GM21447 (cell line): ENCODE measurements around the gene ZNF414.
A peak's percentile ranks its signal among the peaks of the same experiment; 100 is the strongest.
"Not testable (repeated sequence)": the region's sequence is repeated elsewhere in the genome, so short reads cannot be mapped to it uniquely, and the experiment has no call there.

Source experiments
- ATAC-seq: cut with Tn5 transposase; IDR thresholded peaks from one replicate; pipeline ENCODE4 v1.9.1; 2021; ENCODE audit not compliant: unreplicated experiment

The ZNF414 gene, protein sequence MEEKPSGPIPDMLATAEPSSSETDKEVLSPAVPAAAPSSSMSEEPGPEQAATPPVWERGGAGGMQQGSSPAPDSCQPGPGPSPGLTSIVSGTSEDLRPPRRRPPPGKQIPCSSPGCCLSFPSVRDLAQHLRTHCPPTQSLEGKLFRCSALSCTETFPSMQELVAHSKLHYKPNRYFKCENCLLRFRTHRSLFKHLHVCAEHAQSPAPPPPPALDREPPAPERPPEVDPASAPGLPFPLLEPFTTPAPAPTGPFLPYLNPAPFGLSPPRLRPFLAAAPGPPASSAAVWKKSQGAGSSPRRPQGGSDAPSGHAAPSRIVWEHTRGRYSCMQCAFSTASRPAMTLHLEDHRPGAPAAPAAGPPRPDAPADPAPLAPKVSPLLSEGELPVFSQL

DNA sequence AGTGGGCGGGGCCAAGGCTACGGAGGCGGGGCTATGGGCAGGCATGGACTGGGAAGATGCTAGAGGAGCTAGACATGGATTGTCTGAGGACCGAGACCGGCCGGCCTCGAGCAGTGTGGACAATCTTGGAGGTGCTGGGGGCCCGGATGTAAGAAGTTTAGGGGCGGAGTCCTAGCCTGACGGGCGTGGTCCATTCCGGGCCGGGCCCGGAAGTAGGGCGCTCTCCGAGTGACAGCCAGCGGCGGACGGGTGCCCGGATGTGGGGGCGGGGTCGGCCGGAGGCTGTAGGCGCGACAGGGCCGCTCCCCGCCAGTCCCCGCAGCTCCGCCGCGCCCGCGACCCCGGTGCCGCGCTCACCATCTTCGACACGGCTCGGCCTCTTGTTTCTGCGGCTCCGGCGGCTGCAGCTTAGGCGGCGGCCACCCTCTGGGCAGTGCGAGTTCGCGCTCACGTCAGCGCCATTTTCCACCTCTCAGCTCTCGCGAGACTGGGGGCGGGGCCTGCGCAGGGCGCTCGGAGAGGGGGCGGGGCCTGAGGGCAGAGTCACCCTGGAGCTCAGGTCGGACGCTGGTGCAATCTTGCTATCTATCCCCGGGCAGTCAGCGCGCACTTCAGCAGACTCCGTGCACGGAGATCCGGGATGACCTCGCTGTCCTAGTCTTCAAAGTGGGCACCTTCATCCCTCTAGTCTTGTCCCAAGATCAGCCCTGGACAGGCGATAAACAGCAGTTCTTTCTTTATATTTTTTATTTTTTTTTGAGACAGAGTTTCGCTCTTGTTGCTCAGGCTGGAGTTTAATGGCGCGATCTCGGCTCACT lies at the start of gene ZNF414:
Gene ZNF414, minus strand, starts transcription at position 481 of the 818 bp plus-strand sequence. Its CDS starts 121 bp downstream, at position 360.
- ATAC-seq, result peak; percentile 89

DNA sequence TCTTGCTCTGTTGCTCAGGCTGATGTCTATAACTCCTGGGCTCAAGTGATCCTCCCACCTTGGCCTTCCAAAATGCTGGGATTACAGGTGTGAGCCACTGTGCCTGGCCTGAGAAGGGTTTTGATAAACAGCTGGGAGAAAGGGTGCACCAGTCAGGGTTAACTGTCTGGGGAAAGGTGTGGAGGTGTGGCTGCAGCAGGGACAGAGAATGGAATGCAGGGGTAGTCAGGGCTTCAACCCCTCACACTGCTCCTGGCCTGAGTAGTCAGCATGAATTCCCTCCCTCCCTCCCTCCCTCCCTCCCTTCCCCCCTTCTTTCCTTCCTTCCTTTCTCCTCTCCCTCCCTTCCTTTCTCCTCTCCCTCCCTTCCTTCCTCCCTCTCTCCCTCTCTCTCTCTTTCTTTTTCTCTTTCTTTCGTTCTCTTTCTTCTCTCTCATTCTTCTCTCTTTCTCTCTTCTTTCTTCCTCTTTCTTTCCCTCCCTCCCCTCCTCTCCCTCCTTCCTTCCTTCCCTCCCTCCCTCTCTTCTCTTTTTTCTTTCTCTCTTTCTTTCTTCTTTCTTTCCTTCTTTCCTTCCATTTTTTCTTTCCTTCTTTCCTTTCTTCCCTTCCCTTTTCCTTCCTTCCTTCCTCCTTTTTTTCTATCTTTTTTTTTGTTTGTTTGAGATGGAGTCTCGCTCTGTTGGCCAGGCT lies 47.3 kb upstream of the ZNF414 start:
- no peak for ATAC-seq

DNA sequence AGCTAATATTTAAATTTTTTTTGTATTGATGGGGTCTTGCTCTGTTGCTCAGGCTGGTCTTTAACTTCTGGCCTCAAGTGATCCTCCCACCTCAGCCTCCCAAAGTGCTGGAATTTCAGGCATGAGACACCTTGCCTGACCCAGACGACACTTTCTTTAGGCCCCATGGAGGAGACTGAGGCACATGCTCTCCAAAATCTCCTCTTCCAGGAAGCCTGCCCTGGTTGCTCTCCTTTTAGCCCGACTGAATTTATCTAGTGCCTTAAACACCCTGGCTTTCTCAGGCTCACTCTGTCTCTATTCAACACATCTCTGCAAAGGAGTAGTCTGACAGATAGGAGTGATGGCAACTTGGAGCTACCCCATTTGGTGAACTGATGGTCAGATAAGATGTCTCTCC lies 44.4 kb upstream of the ZNF414 start:
- no peak for ATAC-seq

DNA sequence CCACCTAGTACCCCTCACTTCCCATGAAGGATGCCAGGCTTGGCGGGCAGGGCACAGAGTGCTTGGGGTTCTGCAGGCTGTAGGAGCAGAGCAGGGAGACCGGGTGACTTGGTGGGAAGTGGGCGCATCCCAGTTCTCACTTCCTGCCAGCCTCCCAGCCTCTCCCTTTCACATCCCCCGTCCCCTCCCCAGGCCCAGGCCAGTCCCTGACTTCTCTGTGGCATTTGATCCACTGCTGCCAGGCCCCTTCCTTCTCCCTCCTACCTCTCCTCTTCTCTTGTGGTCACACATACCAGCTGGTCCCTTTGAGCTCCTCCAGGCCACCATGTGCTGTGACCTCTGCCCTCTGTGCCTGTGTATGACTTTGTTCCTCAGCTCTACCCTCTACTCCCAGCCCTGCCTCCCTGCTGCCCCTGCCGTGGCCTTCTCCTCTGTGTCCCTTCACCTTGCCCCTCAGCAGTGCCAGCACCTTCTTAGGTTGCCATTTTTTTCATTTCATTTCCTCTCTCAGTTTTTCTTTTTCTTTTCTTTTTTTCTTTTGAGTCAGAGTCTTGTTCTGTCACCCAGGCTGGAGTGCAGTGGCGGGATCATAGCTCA lies 43.8 kb upstream of the ZNF414 start:
- ATAC-seq, result no peak

DNA sequence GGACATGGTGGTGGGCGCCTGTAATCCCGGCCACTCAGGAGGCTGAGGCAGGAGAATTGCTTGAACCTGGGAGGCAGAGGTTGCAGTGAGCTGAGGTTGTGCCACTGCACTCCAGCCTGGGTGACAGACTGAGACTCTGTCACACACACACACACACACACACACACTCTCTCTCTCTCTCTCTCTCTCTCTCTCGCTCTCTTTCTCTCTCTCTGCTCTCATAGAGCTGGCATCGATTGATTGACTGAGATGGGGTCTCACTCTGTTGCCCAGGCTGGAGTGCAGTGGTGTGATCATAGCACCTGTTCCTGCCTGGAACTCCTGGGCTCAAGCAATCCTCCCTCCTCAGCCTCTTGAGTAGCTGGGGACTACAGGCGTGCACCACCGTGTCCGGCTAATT lies 39.8 kb upstream of the ZNF414 start:
- ATAC-seq, result not testable (repeated sequence)

DNA sequence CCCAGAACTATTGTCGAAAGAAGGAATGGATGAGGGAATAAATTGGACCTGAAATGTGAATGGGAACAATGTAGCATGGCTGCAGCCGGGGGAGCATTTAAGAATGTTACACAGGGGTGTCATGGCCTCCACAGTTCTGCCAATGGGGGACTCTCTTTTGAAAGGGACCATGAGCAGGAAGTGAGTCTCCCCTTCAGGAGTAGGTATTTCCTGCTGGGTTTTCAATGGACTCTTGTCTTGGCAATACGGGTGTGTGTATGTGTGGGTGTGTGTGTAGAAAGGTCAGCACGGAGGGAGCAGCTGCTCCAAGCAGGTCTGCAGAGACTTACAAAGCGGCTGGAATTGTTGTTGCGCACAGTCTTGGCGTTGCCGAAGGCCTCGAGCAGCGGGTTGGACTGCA lies 38.8 kb upstream of the ZNF414 start:
- no peak for ATAC-seq

DNA sequence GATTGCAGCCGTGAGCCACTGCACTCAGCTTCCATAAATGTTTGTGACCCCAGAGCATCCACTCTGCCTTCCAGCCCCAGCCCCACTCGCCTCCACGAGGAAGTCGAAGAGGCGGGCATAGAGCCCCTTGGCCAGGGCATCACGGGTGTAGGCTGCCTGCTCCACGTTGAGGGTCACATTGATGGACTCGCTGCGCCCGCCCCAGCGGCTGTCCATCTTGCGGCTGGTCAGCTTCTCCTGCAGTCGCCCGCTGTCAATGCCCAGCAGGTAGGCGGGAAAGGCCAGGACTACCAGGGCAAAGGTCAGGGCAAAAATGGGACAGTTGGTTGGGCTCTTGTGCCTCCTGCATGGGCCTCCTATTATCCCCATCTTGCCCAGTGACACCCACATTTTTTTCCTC lies 36.1 kb upstream of the ZNF414 start:
- ATAC-seq, result no peak

DNA sequence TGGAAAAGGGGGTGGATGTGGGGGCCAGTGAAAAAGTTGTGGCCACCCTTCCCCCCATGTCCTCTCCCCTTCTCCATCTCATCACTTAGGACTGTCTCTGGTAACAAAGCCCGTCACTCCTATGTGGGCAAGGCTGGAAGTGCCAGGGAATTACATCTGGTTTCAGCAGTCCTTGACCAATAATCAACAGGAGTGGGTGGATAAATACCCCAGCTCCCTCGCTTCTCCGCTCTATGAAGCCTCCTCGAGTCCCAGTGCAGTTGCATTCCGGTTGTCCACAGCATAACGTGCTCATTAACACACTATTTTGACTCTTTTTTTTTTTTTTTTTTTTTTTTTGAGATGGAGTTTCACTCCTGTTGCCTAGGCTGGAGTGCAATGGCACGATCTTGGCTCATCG lies 31.8 kb upstream of the ZNF414 start:
- no peak for ATAC-seq

DNA sequence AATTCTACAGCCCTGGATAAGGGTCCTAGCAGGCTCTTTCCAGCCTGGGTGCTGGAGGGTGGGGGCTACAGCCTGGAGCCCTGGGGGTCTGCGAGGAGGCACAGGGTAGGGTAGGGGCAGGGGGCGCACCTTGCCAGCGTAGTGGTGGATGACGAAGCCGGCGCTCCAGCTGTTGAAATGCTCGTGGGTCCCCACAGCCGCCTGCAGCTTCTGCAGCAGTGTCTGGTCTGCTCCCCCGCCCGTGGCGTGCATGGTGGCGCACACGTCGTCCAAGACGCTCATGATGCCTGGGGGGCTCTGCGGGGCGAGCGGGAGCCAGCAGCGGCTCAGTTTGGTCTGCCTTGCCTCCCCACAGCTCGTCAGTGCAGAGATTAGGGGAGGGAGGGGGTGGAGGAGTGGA lies 30.2 kb upstream of the ZNF414 start:
- no peak for ATAC-seq

DNA sequence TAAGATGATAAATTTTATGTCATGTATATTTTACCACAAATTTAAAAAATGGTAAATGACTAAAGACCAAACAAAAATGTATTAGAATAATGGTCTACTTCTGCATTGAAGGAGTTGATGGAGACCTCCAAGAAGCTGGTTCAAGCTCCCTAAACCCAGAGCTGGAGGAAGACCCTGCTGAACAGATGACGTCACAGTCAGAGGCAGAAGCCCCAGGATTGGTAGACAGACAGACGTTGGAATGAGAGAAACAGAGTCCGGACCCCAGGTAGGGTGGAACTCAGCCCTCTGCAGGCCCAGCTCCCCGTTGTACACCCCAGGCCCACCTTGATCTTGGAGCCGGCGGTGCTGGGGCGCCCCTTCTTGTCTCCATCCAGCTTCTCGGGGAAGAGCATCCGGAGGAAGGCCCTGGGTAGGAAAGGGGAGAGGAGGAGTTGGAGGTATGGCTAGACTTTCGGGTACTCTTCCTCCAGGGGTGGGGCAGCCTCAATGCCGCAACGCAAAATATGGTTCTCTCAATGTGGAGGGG lies 25.7 kb upstream of the ZNF414 start:
- ATAC-seq, result no peak

DNA sequence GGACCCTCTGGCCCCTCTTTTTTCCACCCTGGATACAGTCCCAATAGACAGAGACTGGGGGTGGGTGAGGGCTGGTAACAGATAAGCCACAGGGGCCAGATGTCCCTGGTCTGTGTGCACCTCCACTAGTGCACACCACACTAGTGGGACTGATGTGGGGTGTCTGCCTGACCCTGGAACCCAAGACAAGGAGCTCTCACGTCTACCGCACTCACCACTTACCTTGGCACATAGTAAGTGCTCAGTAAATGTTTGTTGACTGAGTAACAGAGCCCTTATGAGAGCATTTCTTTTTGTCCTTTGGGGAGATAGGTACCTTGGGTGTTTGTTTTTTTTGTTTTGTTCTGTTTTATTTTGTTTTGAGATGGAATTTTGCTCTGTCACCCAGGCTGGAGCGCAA lies 23.1 kb upstream of the ZNF414 start:
- no peak for ATAC-seq

DNA sequence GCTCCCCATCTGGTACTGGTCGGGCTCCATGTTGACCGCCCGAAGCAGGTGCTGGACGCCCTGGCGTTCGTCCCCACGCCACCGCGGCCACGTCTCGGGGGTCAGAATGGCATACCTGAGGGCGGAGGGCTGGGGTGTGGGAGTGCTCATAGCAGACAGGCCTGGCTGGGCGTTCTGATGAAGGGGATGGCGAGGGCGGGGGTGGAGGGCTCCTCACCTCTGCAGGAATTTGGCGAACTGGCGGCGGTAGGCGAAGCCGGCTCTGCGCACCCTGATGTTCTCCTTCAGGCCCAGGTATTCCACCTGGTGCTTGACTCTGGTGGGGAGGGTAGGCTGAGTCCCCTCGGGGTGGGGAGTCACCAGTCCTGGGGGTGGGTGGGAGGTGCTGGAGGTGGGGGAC lies 22.3 kb upstream of the ZNF414 start:
- no peak for ATAC-seq

DNA sequence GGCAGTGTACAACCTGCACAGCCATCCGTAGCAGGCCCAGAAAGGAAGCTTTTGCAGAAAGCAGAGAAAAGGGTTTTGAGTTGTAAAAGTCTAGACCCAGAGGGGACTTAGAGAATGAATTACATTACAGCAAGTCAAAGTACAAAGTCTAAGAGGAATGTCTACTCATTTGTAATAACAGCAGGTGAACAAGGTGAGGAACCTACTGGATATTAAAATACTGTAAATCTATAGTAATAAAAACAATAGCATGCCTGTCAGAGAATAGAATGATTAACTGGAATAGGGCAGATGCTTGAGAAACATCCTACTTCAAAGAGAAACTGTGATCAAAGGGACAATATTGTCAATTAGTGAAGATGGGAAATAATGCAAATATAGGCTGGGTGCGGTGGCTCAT lies 18.3 kb upstream of the ZNF414 start:
- ATAC-seq, result no peak

DNA sequence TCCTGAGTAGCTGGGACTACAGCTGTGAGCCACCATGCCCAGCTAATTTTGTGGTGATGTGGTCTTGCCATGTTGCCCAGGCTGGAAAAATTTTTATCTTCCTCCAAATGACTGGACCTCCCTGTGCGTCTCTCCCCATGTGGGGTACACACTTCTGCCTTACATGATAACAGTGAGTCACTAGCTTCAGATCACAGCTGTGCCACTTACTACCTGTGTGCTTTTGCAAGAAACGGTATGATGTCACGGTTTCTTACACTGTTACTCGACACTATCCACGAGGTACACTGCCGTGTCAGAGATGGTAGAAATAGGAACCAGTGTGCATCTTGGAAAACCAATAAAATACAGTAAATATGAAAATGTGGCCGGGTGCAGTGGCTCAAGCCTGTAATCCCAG lies 17.5 kb upstream of the ZNF414 start:
- ATAC-seq, result no peak

DNA sequence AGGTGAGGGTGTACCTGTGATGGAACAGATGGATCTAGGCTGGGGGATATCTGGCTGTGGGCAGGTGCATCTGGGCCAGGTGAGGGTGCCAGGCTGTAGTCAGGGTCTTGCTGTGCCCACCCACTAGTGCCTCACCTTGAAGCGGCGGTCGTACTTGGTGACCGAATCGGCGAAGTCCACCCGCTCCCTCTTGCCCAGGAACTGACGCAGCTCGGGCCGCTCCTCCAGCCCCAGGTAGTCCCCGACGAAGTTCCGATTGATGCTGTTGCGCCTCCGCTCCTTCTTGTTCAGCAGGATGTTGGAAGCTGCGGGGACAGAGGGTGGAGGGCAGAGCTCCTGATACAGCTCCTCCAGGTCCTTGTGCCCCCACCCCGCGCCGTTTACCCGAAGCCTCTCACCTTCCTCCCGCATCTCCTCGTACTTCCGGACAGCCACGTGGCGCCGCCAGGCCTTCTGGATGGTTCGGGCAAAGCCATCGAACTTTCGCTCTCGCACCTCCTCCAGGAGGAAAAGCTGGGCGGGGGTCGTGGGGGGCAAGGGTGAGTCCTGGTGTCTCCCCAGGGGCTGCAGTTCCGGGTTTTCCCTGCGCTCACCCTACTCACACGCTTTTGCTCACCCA lies 16.2 kb upstream of the ZNF414 start:
- ATAC-seq, result no peak

DNA sequence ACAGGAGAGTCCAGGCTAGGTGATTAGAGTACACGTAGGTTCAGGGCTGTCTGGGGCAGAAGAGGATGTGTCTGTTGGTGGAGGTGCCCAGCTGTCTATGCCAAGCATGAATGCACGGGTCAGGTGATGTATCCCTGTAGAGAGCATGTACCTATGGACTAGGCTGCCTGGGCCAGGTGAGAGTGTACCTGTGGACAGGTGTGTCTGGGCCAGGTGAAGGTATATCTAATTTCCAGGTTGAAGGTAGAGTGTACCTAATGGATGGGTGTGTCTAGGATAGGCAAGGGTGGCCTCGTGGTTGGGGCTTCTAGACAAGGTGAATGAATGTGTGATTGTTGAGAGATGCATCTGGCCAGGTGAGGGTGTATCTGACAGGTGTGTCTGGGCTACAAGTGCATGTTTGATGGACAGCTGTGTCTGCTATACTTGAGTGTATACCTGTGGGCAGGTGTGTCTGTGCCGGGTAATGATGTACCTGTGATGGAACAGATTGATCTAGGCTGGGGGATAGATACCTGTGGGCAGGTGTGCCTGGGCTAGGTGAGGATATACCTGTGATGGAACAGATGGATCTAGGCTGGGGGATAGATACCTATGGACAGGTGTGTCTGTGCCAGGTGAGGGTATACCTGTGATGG lies 15.5 kb upstream of the ZNF414 start:
- no peak for ATAC-seq

DNA sequence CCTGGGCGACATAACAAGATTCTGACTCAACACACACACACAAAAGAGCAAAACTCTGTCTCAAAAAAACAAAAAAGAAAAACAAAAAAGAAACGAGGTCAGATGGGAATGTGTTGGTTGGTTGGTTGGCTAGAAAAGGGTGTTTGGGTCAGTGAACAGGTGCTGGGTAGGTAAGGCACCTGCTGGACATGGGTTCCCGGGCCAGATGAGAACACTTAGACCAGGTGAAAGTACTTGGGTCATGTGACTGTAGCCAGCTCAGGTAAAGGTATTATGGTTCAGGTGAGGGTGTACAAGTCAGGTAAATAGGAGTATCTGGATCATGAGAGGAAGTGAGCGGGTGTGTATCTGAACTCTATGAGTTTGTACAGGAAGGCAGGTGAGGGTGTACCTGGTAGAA lies 14.5 kb upstream of the ZNF414 start:
- ATAC-seq, result no peak

DNA sequence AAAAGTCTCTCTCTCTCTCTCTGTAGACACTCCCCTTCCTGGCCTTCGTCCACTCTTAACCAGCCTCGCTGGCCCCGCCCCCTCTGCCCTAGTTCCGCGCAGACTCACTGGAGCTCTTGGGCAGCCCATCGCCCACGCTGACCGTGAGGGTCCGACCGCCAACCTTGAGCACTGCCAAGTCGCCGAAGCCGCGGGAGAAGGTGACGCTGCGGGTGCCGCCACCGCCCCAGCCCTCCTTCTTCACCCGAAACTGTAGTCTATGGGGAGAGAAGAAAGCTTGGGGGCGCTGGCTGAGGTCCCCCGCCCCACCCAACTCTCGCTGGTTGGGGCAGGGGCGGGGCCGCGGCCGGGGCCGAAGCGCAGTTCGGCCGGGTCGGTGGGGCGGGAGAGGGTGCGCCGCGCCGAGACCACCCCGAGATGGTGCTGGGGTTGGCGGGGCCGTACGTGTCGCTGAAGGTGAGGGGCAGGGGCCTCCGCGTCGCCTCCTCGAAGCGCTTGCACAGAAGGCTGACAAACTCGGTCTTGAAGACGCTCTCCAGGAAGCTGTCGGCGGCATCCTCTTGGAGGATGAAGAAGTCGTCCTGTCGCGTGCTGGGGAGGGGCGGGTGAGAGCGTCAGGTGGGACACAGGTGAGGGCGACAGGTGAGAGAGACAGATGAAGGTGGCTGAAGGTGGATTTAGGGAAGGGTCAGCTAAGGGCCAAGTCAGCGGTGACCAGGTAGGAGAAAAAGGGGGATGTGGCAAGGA lies 12.6 kb upstream of the ZNF414 start:
- no peak for ATAC-seq

DNA sequence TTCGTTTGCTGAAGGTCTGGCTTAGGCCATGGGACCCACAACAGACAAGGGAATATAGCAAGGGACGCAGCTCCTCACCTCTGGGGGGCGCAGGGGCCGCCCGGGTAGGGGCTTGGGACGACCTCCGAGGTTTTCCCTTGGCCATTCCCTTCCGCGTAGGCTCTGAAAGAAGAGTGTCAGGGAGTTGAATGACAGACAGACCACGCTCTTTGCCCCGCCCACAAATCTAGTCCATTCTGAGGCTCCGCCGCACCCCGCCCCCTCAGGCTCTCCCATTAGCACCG lies 11.4 kb upstream of the ZNF414 start:
- ATAC-seq, result no peak

DNA sequence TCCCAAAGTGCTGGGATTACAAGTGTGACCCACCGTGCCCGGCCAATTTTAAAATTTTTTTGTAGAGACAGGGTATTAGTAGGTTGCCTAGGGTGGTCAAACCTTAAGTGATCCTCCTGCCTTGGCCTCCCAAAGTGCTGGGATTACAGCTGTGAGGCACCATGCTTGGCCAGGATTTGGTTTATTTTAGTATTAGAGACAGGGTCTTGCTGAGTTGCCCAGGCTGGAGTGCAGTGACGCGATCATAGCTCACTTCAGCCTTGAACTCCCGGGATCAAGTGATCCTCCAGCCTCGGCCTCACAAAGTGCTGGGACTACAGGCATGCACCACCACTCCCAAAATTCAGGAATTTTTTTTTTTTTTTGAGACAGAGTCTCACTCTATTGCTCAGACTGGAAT lies 5.4 kb upstream of the ZNF414 start:
- ATAC-seq, result no peak
